GM23338 (cell line): Measurements from ENCODE around the gene BPI. TPM values are rescaled to one million over a fixed set of nuclear protein-coding genes. Genes with fewer than 3 reads are reported as not detected.

Source experiments
- ATAC-seq: fragments of 200-7000 bp; cut with Tn5 transposase; 3 replicates; pipeline ENCODE4 v1.9.1; 2020
- DNase-seq: peaks from one replicate; pipeline ENCODE4 v3.0.0-alpha.2; 2015; ENCODE audit warnings: low spot score
- H2AFZ ChIP-seq: fragments of 200-600 bp; sonication (generic); 2 replicates; pipeline ENCODE4 v1.8.0; 2016; ENCODE audit warnings: antibody characterized with exemption, mild to moderate bottlenecking, moderate library complexity
- H3F3A ChIP-seq: fragments of 200-600 bp; sonication (generic); replicated peaks from 2 replicates; pipeline ENCODE4 v1.8.0; 2017; ENCODE audit warnings: antibody characterized with exemption, mixed run types, low read depth
- H3K27ac ChIP-seq: fragments of 200-600 bp; sonication (generic); 2 replicates; pipeline ENCODE4 v1.6.1; 2016; ENCODE audit warnings: low read depth
- H3K27me3 ChIP-seq: fragments of 200-600 bp; sonication (generic); 2 replicates; pipeline ENCODE4 v1.8.0; 2016; ENCODE audit warnings: mild to moderate bottlenecking, mixed run types, moderate library complexity; ENCODE audit not compliant: insufficient read depth
- H3K36me3 ChIP-seq: fragments of 200-600 bp; sonication (generic); 2 replicates; pipeline ENCODE4 v1.8.0; 2016; ENCODE audit warnings: mild to moderate bottlenecking; ENCODE audit not compliant: insufficient read depth
- H3K4me1 ChIP-seq: fragments of 200-600 bp; sonication (generic); 2 replicates; pipeline ENCODE4 v1.8.0; 2016; ENCODE audit warnings: mild to moderate bottlenecking, moderate library complexity; ENCODE audit not compliant: insufficient read depth
- H3K4me2 ChIP-seq: fragments of 200-600 bp; sonication (generic); 2 replicates; pipeline ENCODE4 v1.7.1; 2017; ENCODE audit warnings: mixed run types
- H3K4me3 ChIP-seq: fragments of 200-600 bp; sonication (generic); 2 replicates; pipeline ENCODE4 v1.6.1; 2016; ENCODE audit warnings: mixed run types
- H3K79me2 ChIP-seq: fragments of 200-600 bp; sonication (generic); replicated peaks from 2 replicates; pipeline ENCODE4 v1.8.0; 2017; ENCODE audit warnings: mild to moderate bottlenecking; ENCODE audit not compliant: insufficient read depth
- H3K9me2 ChIP-seq: fragments of 200-600 bp; sonication (generic); 2 replicates; pipeline ENCODE4 v1.8.0; 2017; ENCODE audit not compliant: insufficient read depth
- H4K20me1 ChIP-seq: fragments of 200-600 bp; sonication (generic); replicated peaks from 2 replicates; pipeline ENCODE4 v1.8.0; 2017; ENCODE audit warnings: mild to moderate bottlenecking; ENCODE audit not compliant: insufficient read depth
- H3K27ac Mint-ChIP-seq: 2 replicates; pipeline ENCODE4 v1.8.0; 2020; ENCODE audit warnings: inconsistent platforms, mild to moderate bottlenecking, moderate library complexity, mixed read lengths
- H3K27me3 Mint-ChIP-seq: 3 replicates; pipeline ENCODE4 v1.8.0; 2022; ENCODE audit warnings: low read depth, mild to moderate bottlenecking, moderate library complexity, mixed read lengths, inconsistent platforms; ENCODE audit not compliant: insufficient read depth, poor library complexity
- H3K36me3 Mint-ChIP-seq: 3 replicates; pipeline ENCODE4 v1.8.0; 2021; ENCODE audit warnings: low read depth, mild to moderate bottlenecking, inconsistent platforms, moderate library complexity, mixed read lengths
- H3K4me1 Mint-ChIP-seq: 3 replicates; pipeline ENCODE4 v1.8.0; 2020; ENCODE audit warnings: mild to moderate bottlenecking, inconsistent platforms, mixed read lengths
- H3K4me3 Mint-ChIP-seq: 3 replicates; pipeline ENCODE4 v1.8.0; 2021; ENCODE audit warnings: moderate library complexity, mild to moderate bottlenecking, inconsistent platforms, mixed read lengths
- H3K9me3 Mint-ChIP-seq: 3 replicates; pipeline ENCODE4 v1.8.0; 2020; ENCODE audit warnings: moderate library complexity, mild to moderate bottlenecking, inconsistent platforms, mixed read lengths
- EZH2 ChIP-seq: fragments of 200-600 bp; sonication (generic); IDR thresholded peaks from one replicate; pipeline ENCODE4 v1.8.0; 2017; ENCODE audit warnings: antibody characterized with exemption, mild to moderate bottlenecking, low read depth; ENCODE audit not compliant: unreplicated experiment
- EZH2phosphoT487 ChIP-seq: fragments of 200-600 bp; sonication (generic); IDR thresholded peaks from one replicate; pipeline ENCODE4 v1.8.1; 2018; ENCODE audit warnings: antibody characterized with exemption; ENCODE audit not compliant: unreplicated experiment
- JUNB ChIP-seq: IDR thresholded peaks from one replicate; pipeline ENCODE4 v1.6.1; 2016; ENCODE audit warnings: antibody characterized with exemption; ENCODE audit not compliant: unreplicated experiment
- ZNF114 ChIP-seq: fragments of 250-450 bp; sonication (Bioruptor Pico); IDR thresholded peaks from 2 replicates; pipeline ENCODE4 v1.5.0; 2020; ENCODE audit warnings: mild to moderate bottlenecking, moderate library complexity
- ZNF462 ChIP-seq: fragments of 250-450 bp; sonication (Bioruptor Pico); IDR thresholded peaks from 2 replicates; pipeline ENCODE4 v1.5.0; 2020; ENCODE audit warnings: mild to moderate bottlenecking, moderate library complexity
- polyA plus RNA-seq: library from polyadenylated mRNA; unstranded; fragments of >200 nt; fragmentation: Nextera tagmentation; extraction: Ambion mirVana; gene quantifications from 2 replicates; pipeline ENCODE4 v1.2.1, GENCODE V29; 2016
- total RNA-seq: library from RNA; depleted of rRNA; stranded (reverse); fragments of >200 nt; shearing (Covaris generic); gene quantifications from 2 replicates; pipeline ENCODE4 v1.2.3, GENCODE V29; 2014
- TF ChIP-seq, protein P1 (sequence below): IDR thresholded peaks from one replicate; pipeline ENCODE4 v1.6.1; 2018; ENCODE audit warnings: antibody characterized with exemption; ENCODE audit not compliant: unreplicated experiment

Gene BPI
- total and polyA plus RNA-seq, 2 experiments from 2014 or later: not detected

- TF ChIP-seq ZNF462 (no peak), EZH2phosphoT487 (no peak)
Measured at GRCh38 chr20:38269040-38269439, 34.9 kb upstream of the BPI start (continued).

DNA sequence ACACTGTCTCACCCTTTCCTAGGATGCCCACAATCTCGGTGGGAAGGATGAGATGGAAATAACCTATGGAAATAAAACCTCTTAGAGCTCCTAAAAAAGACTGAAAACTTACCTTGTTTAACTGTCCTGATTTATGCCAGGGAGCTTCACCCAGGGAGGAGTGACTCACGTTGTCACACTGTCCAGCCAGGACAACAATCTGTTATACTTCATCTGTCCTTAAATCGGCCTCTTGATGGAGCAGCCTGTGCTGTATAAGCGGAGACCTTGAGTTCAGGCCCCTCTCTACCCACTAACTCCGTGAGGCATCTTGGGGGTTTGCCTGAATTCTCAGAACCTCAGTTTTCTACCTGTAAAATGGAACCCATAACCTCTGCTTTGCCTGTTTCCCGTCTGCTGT is 34.2 kb upstream of the BPI start:
- Histone ChIP-seq H3K27ac (no peak overlapping the region), H3K36me3 (no peaks in the 10 kb centered on the region), H3K4me2 (no peak overlapping the region), H3K27me3 (no peaks in the 10 kb centered on the region), H3K4me3 (no peak overlapping the region), H2AFZ (no peak overlapping the region), H3K4me1 (no peaks in the 10 kb centered on the region), H4K20me1 (no peaks in the 10 kb centered on the region), H3K79me2 (no peaks in the 10 kb centered on the region), H3K9me2 (no peaks in the 10 kb centered on the region), H3F3A (no peaks in the 10 kb centered on the region)
- Mint-ChIP-seq H3K4me1 (no peaks in the 10 kb centered on the region), H3K4me3 (no peak overlapping the region), H3K27me3 (peaks cover 1% of the 10 kb centered on the region), H3K36me3 (no peaks in the 10 kb centered on the region), H3K27ac (no peak overlapping the region), H3K9me3 (peaks cover 5% of the 10 kb centered on the region; the same call in 2 of the 3 replicates)
- no peak for ATAC-seq
- no peak for DNase-seq
- TF ChIP-seq JUNB (no peak), ZNF462 (no peak), EZH2 (no peak), EZH2phosphoT487 (no peak), ZNF114 (no peak)
- TF ChIP-seq, protein P1, sequence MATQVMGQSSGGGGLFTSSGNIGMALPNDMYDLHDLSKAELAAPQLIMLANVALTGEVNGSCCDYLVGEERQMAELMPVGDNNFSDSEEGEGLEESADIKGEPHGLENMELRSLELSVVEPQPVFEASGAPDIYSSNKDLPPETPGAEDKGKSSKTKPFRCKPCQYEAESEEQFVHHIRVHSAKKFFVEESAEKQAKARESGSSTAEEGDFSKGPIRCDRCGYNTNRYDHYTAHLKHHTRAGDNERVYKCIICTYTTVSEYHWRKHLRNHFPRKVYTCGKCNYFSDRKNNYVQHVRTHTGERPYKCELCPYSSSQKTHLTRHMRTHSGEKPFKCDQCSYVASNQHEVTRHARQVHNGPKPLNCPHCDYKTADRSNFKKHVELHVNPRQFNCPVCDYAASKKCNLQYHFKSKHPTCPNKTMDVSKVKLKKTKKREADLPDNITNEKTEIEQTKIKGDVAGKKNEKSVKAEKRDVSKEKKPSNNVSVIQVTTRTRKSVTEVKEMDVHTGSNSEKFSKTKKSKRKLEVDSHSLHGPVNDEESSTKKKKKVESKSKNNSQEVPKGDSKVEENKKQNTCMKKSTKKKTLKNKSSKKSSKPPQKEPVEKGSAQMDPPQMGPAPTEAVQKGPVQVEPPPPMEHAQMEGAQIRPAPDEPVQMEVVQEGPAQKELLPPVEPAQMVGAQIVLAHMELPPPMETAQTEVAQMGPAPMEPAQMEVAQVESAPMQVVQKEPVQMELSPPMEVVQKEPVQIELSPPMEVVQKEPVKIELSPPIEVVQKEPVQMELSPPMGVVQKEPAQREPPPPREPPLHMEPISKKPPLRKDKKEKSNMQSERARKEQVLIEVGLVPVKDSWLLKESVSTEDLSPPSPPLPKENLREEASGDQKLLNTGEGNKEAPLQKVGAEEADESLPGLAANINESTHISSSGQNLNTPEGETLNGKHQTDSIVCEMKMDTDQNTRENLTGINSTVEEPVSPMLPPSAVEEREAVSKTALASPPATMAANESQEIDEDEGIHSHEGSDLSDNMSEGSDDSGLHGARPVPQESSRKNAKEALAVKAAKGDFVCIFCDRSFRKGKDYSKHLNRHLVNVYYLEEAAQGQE: no peak
